NB4 (cell line): Measurements from ENCODE around the gene FAM47E.

Source experiments
- DNase-seq: peaks from one replicate; pipeline ENCODE4 v3.0.0; 2010; ENCODE audit warnings: low read depth
- H3K4me3 ChIP-seq: one replicate; pipeline ENCODE4 v1.5.1; 2011; ENCODE audit warnings: mild to moderate bottlenecking, low read depth, low read length, moderate library complexity
- CTCF ChIP-seq: IDR thresholded peaks from one replicate; pipeline ENCODE4 v1.5.1; 2012; ENCODE audit warnings: low read depth, low read length
- MYC ChIP-seq: IDR thresholded peaks from 2 replicates; pipeline ENCODE4 v1.6.1; 2011; ENCODE audit warnings: low read depth, low read length
- POLR2A ChIP-seq: IDR thresholded peaks from 2 replicates; pipeline ENCODE4 v1.6.1; 2011; ENCODE audit warnings: mild to moderate bottlenecking; ENCODE audit not compliant: insufficient read length; ENCODE audit errors: extremely low read depth
- TF ChIP-seq, protein P1 (sequence below): IDR thresholded peaks from 2 replicates; pipeline ENCODE4 v1.6.1; 2011; ENCODE audit warnings: low read depth, low read length

Gene FAM47E

DNA sequence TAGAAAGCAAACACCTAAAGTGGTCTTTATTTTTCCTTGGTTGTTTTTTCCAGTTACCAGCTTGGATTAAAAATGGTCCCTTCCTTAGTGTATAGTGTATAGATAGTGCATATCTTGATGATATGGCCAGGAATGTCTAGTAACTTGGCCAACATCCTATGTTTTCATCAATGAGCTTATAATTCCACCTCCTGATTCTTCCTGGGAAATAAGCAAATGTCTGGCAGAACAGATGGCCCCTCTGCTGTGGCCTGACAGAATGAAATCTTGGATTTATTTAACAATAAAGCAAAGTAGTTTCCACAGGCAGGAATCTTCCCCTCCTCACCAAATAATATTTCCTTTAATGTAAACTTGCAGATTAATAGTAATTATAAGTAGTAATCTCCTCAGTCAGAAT lies 44.0 kb upstream of the FAM47E start:
- DNase-seq: no peak
- TF ChIP-seq MYC (no peak), POLR2A (no peak), CTCF (no peak)
- TF ChIP-seq, protein P1, sequence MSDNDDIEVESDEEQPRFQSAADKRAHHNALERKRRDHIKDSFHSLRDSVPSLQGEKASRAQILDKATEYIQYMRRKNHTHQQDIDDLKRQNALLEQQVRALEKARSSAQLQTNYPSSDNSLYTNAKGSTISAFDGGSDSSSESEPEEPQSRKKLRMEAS: no peak
- H3K4me3 ChIP-seq: no peak overlapping the region

DNA sequence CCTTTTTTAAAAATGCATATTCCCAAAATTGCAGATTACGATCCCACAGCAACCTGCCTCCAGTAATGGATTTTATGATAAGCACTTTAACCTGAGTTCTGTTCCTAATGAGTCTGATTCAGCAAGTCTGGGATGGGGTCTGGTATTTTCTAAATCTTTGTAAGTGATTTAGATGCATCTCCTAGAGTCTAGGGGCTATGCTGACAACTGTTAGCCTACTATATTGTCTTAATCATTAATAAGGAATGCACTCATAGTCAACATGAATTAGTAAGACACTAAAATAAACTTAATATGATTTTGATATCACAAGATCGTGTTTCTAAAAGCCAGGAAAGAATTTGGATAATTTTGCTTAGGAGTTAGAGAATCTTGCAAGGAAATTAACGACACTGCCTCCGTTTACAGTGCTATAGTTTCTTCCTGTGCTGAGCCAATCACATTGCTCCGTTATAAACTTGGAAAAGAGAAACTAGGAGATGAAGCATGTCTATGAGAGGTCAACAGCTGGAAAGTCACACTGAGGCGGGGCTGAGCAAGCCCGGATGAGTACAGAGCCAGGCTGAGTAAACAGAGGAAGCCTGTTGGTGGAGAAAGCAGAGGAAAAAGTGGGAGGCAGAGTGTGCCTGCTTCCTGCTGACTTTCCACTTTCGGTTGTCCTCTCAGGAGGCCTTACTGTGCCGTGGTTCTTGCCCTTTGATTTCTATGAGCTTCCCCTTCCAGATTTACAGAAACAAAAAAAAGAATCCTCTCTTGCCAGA lies 43.3 kb upstream of the FAM47E start:
- DNase-seq: peak; percentile 18
- no peak overlapping the region for H3K4me3 ChIP-seq
- no peak for TF ChIP-seq CTCF
- TF ChIP-seq POLR2A: no peak
- TF ChIP-seq, protein P1: no peak
- TF ChIP-seq MYC: no peak

- H3K4me3 ChIP-seq: no peak overlapping the region
- no peak for DNase-seq
- no peak for TF ChIP-seq POLR2A
- TF ChIP-seq MYC: no peak
- TF ChIP-seq, protein P1: no peak
- no peak for TF ChIP-seq CTCF
Measured at GRCh38 chr4:76209881-76210280, 41.6 kb upstream of the FAM47E start.

- no peak overlapping the region for H3K4me3 ChIP-seq
- peak; percentile 16 for DNase-seq
- TF ChIP-seq, protein P1: no peak
- no peak for TF ChIP-seq CTCF
- no peak for TF ChIP-seq POLR2A
- TF ChIP-seq MYC: no peak
Measured at GRCh38 chr4:76210452-76210851, 41.1 kb upstream of the FAM47E start.

GRCh38 chr4:76211769-76212708 lies 39.5 kb upstream of the FAM47E start:
- TF ChIP-seq POLR2A: no peak
- TF ChIP-seq CTCF: no peak
- TF ChIP-seq, protein P1: no peak
- no peak for TF ChIP-seq MYC
- no peak overlapping the region for H3K4me3 ChIP-seq
- no peak for DNase-seq
